Peyer's patch (tissue), 4 donors: ENCODE data around the gene RASA3. TPM values are rescaled to one million over a fixed set of nuclear protein-coding genes. Genes with fewer than 3 reads are reported as not detected.
A peak's percentile ranks its signal among the peaks of the same experiment; 100 is the strongest.
"Not testable (repeated sequence)": the region's sequence is repeated elsewhere in the genome, so short reads cannot be mapped to it uniquely, and the experiment has no call there.

ENCODE experiments used
- DNase-seq, 3 donors: peaks; one replicate each; pipeline ENCODE4 v3.0.0-alpha.2; 2017 to 2019
- H3K27ac ChIP-seq, 4 donors: fragments of 200-600 bp; sonication (generic); one replicate each; pipeline ENCODE4 v1.5.1; 2016 to 2019
- H3K27me3 ChIP-seq, 2 donors: fragments of 200-600 bp; sonication (generic); one replicate each; pipeline ENCODE4 v1.5.1; 2019
- H3K36me3 ChIP-seq, 3 donors: fragments of 200-600 bp; sonication (generic); one replicate each; pipeline ENCODE4 v1.5.1; 2016 to 2019
- H3K4me1 ChIP-seq, 4 donors: fragments of 200-600 bp; sonication (generic); one replicate each; pipeline ENCODE4 v1.5.1; 2016 to 2019
- H3K4me3 ChIP-seq, 4 donors: fragments of 200-600 bp; sonication (generic); 1 replicate in 3 of 4; 2 replicates in 1 of 4; pipeline ENCODE4 v1.5.1; 2016 to 2019; ENCODE audit warnings: mild to moderate bottlenecking in 1 of 4
- H3K9me3 ChIP-seq, 4 donors: fragments of 200-600 bp; sonication (generic); one replicate each; pipeline ENCODE4 v1.5.1; 2016 to 2019; ENCODE audit warnings: mild to moderate bottlenecking in 1 of 4
- POLR2A ChIP-seq, 2 donors: fragments of 450-650 bp; IDR thresholded peaks; one replicate each; pipeline ENCODE4 v1.5.1; 2017; ENCODE audit warnings: antibody characterized with exemption in 2 of 2, mild to moderate bottlenecking in 2 of 2, moderate library complexity in 2 of 2
- total RNA-seq, 4 donors: library from RNA; depleted of rRNA; stranded (reverse); fragments of >200 nt; gene quantifications; one replicate each; pipeline ENCODE4 v1.1.0, GENCODE V29; 2016
- TF ChIP-seq, protein P1 (sequence below), 6 experiments: fragments of 450-650 bp in 4 of 6; fragments of 200-600 bp in 2 of 6; sonication (generic) in 1 of 6; IDR thresholded peaks; one replicate each; pipeline ENCODE4 v1.5.1; 2017 to 2019; ENCODE audit warnings: antibody characterized with exemption in 6 of 6, mild to moderate bottlenecking in 3 of 6, moderate library complexity in 1 of 6

Gene RASA3
- total RNA-seq, 4 donors from 2014 or later: 3.5 to 41.3 (median 6.9) TPM

DNA sequence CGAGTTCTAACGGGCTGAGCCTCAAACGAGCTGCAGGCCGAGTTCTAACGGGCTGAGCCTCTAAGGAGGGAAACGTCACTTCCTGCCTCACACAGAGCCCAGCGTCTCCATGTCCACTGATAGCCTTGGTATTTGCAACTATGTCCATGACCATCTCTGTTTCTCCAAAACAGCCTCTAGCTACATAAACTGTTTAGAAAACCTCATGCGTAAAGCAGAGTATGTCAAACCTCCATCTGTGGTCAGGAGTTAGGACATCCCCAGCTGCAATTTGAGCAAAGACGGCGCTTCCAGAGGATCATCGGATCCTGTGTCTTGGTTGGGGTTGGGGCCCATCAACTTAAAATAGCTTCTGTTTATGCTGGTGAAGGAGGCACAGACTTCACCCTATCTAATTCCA lies 20.8 kb downstream of the RASA3 start:
- Histone ChIP-seq H3K27me3 (no peaks in the 10 kb centered on the region), H3K27ac (peak overlapping the region; percentile 40 to 77 (median 61)), H3K4me3 (no peak overlapping the region), H3K9me3 (no peaks in the 10 kb centered on the region), H3K4me1 (peaks cover 2 to 64% (median 23%) of the 10 kb centered on the region in 4 donors), H3K36me3 (no peaks in the 10 kb centered on the region)
- no peak for TF ChIP-seq POLR2A (IDR thresholded peaks at IDR 0.05)
- TF ChIP-seq, protein P1, sequence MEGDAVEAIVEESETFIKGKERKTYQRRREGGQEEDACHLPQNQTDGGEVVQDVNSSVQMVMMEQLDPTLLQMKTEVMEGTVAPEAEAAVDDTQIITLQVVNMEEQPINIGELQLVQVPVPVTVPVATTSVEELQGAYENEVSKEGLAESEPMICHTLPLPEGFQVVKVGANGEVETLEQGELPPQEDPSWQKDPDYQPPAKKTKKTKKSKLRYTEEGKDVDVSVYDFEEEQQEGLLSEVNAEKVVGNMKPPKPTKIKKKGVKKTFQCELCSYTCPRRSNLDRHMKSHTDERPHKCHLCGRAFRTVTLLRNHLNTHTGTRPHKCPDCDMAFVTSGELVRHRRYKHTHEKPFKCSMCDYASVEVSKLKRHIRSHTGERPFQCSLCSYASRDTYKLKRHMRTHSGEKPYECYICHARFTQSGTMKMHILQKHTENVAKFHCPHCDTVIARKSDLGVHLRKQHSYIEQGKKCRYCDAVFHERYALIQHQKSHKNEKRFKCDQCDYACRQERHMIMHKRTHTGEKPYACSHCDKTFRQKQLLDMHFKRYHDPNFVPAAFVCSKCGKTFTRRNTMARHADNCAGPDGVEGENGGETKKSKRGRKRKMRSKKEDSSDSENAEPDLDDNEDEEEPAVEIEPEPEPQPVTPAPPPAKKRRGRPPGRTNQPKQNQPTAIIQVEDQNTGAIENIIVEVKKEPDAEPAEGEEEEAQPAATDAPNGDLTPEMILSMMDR (IDR thresholded peaks at IDR 0.05): no peak
- peak in 1 of 3 donors; percentile 50 for DNase-seq

DNA sequence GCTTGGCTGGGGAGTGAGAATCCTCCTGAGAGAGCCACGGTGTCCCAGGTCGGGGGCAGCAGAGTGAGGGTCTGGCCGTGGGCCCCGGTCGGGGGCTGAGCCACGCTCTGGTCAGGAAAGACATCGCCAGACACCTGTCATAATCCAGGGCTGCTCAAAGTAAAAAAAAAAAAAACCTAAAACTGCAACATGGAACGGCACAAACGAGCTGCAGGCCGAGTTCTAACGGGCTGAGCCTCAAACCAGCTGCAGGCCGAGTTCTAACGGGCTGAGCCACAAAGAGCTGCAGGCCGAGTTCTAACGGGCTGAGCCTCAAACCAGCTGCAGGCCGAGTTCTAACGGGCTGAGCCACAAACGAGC lies 21.6 kb downstream of the RASA3 start:
- peak overlapping the region; percentile 75 to 84 (median 75) for H3K27ac ChIP-seq

DNA sequence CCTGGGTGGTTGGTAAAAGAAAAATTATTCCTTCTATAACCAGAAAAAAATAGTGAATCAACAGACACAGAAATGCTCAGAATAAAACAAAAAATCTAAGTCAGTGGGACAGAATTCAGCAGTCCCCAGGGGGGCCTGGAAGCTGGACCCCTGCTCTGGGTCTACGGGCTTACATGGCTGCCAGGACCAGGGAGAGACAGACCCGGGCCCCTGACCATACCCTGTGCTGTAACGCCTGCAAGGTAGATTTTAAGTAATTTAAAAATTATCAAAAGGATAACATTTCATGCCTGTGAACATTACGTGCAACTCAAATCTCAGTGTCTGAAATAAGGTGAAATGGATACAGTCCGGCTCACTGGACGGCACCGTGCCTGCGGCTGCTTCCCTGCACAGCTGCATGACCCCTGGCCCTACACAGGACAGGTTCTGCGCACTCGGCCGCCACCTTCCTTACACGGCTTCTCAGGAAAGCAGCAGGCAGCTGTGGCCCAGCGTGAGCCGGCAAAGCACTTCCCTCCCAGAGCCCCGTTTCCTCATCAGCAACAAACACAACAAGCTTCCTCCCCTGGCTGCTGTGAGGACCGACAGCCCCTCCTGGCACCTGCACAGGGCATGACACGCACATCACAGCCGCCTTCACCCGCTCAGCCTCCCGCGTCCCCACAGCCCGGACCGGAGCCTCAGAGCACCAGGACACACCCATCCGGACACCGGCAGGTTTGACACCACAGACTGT lies 22.2 kb downstream of the RASA3 start:
- Histone ChIP-seq H3K4me1 (peaks cover 2 to 55% (median 23%) of the 10 kb centered on the region in 4 donors), H3K4me3 (peak overlapping the region in 1 of 4 donors; percentile 25), H3K9me3 (no peaks in the 10 kb centered on the region), H3K27ac (peak overlapping the region; percentile 75 to 84 (median 75)), H3K27me3 (no peaks in the 10 kb centered on the region), H3K36me3 (no peaks in the 10 kb centered on the region)
- TF ChIP-seq, protein P1 (IDR thresholded peaks at IDR 0.05): peak in 5 of 6 experiments; percentile 27 to 59 (median 46)
- TF ChIP-seq POLR2A (IDR thresholded peaks at IDR 0.05): no peak
- peak; percentile 58 to 88 (median 82) for DNase-seq

More for the DNA sequence above, 21.6 kb downstream of the RASA3 start:
- not testable (repeated sequence) for H3K27me3 ChIP-seq, H3K9me3 ChIP-seq, H3K36me3 ChIP-seq, DNase-seq
- H3K4me1 ChIP-seq: peaks cover 2 to 60% (median 23%) of the 10 kb centered on the region in 4 donors
- H3K4me3 ChIP-seq: peak overlapping the region in 1 of 4 donors; percentile 25

DNA sequence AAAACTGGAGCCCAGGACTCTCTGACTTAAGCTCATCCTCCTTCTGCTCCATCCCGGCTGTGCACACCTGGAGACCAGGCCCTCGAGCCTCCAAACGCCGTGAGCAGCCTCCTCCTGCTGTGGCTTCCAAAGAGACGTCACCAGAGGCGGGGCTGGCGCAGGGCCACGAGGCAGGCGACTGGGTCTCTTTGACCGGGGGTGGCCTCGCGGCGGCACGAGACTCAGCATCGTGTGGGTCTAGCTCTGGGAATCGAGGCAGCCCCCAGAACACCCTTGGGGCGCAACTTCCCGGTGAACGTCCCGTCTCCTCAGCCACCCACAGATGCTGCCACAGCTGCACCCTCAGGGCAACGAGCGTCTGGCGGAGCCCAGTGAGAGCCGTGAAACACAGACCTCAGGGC lies 22.8 kb downstream of the RASA3 start:
- H3K27me3 ChIP-seq: no peaks in the 10 kb centered on the region
- H3K27ac ChIP-seq: peak overlapping the region; percentile 75 to 84 (median 75)
- peak in 2 of 3 donors; percentile 56 to 71 for DNase-seq
- H3K4me1 ChIP-seq: peaks cover 1 to 49% (median 20%) of the 10 kb centered on the region in 4 donors
- no peak overlapping the region for H3K4me3 ChIP-seq
- H3K9me3 ChIP-seq: no peaks in the 10 kb centered on the region
- TF ChIP-seq, protein P1 (IDR thresholded peaks at IDR 0.05): no peak
- TF ChIP-seq POLR2A (IDR thresholded peaks at IDR 0.05): no peak
- H3K36me3 ChIP-seq: no peaks in the 10 kb centered on the region

DNA sequence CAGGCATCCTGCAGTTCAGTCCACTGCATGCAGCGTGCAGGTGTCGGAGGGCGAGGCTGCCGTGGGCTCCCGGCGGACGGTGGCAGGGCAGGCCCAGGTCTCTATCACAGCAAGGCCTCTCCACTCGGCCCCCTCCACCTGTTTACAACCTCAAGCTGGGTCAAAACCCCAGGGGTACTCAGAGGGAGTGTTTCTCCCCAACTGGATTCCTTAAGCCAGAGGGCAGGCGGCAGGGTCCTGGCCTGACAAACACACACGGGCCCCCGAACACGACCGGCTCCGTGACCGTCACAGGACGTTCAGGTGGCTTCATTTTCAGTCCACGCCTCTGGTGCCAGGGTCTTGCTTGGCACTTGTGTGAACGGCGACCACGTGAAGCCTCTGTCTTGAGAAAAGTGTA lies 23.5 kb downstream of the RASA3 start:
- Histone ChIP-seq H3K27ac (peak overlapping the region in 3 of 4 donors; percentile 75 to 84 (median 75)), H3K4me1 (peaks cover 0 to 42% (median 17%) of the 10 kb centered on the region in 4 donors)
- DNase-seq: peak in 2 of 3 donors; percentile 39 to 45

More for the DNA sequence above, 23.5 kb downstream of the RASA3 start:
- Histone ChIP-seq H3K27me3 (no peaks in the 10 kb centered on the region), H3K9me3 (no peaks in the 10 kb centered on the region), H3K4me3 (no peak overlapping the region), H3K36me3 (no peaks in the 10 kb centered on the region)
- no peak for TF ChIP-seq POLR2A (IDR thresholded peaks at IDR 0.05)
- TF ChIP-seq, protein P1 (IDR thresholded peaks at IDR 0.05): no peak
